NCI-H226 (cell line): ENCODE measurements around the gene NACA2.
A peak's percentile ranks its signal among the peaks of the same experiment; 100 is the strongest.
"Not testable (repeated sequence)": the region's sequence is repeated elsewhere in the genome, so short reads cannot be mapped to it uniquely, and the experiment has no call there.

Source experiments
- DNase-seq: peaks from one replicate; pipeline ENCODE4 v3.0.0-alpha.2; 2015

Gene NACA2

DNA sequence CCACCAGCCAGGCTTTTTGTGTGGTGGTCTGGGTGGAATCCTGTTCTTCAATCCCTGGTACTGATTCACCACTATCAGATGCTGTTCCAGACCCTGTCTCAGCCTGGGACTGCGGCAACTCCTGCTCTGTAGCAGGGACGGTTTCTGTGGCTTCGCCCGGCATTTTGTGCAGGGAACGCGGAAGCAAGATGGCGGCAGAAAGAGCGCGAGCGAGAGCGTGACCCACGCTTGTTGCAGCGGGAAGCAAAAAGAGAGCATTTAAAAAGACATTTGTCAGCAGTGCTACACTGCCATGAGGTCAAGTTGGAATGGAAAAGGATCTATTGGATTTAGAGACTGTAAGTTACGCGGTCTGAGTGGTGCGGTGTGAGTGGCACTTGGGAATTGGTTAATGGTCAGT, at the start of gene NACA2:
NACA2 (minus strand) TSS at position 202 of the 400 bp plus-strand sequence; CDS start at position 163, 39 bp downstream.
- no peak for DNase-seq

DNA sequence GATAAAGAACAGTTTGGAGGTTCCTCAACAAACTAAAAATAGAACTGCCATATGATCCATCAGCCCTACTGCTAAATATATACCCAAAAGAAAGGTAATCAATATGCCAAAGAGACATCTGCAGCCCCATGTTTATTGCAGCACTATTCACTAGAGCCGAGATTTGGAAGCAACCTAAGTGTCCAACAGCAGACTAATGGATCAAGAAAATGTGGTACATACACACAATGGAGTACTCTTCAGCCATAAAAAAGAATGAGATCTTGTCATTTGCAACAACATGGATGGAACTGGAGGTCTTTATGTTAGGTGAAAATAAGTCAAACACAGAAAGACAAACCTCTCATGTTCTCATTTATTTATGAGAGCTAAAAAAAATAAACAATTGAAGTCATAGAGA, 48.8 kb upstream of the NACA2 start:
- no peak for DNase-seq

DNA sequence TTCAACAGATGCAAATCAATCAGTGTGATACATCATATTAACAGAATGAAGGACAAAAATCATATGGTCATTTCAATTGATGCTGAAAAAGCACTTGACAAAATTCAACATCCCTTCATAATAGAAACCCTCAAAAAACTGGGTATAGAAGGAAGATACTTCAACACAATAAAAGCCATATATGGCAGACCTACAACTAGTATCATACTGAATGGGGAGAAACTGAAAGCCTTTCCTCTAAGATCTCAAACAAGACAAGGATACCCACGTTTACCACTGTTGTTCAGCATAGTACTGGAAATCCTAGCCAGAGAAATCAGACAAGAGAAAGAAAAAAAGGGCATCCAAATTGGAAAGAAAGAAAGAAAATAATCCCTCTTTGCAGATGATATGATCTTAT, 47.1 kb upstream of the NACA2 start:
- DNase-seq = no peak

DNA sequence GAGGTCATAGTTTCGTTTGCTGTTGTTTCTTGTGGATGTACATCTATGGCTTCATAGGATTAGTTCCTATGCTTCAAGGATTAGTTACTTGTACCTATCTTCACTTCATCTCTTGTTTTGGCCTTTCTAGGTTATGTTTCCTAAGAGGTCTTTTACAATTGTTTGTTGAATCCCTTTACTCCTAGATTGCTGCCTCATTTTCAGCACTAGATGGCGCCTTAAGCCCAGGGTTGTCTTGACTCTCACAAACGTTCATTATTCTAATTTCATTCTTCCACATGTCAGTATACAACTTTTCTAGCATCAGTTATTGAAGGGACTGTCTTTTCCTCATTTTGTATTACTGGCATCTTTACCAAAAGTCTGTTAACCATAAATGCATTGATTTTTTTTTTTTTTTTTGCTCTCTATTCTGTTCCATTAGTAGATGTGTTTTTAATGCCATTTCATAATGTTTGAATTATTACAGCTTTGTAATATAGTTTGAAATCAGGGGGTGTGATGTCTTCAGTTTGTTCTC, 45.0 kb upstream of the NACA2 start:
- peak; percentile 11 for DNase-seq

DNA sequence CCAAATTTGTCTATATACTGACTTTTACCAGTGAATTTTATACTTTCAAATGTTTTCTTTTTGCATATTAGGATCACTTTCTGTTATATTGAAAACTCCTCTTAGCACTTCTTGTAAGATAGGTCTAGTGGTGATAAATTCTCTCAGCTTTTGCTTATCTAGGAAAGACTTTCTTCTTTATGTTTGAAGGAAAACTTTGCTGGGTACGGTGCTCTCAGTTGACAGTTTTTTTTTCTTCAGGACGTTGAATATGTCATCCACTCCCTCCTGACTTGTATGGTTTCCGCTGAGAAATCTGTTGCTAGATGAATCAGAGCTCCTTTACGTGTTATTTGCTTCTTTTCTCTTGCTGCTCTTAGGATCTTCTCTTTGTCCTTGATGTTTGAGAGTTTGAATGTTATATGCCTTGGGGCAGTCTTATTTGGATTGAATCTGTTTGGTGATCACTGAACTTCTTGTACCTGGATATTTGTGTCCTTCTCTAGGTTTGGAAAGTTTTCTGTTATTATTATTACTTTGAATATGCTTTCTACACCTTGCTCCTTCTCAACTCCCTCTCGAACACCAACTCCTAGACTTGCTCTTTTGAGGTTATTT, 44.0 kb upstream of the NACA2 start:
- DNase-seq = no peak

DNA sequence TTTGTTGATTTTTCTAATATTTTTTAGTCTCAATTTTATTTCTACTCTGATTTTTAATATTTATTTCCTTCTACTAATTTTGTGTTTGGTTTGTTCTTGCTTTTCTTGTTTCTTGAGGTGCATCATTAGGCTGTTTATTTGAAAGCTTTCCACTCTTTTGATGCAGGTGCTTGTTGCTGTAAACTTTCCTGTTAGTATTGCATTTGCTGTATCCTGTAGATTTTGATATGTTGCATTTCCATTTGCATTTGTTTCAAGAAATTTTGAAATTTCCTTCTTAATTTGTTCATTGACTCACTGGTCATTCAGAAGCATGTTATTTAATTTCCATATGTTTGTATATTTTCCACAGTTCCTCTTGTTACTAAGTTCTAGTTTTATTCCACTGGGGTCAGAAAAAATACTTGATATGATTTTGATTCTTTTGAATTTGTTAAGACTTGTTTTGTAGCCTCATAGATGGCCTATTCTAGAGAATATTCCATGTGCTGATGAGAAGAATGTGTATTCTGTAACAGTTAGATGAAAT, 43.1 kb upstream of the NACA2 start:
- no peak for DNase-seq

DNA sequence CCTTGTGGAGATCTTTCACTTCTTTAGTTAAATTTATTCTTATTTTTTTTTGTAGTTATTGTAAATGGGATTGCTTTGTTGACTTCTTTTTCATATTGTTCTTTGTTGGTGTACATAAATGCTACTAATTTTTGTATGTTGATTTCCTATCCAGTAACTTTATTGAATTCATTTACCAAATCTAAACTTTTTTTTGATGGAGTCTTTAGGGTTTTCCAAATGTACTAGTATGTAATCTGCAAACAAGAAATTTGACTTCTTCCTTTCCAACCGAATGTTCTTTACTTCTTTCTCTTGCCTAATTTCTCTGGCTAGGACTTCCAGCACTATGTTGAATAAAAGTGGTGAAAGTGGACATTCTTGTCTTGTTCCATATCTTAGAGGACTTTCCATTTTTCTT, 41.8 kb upstream of the NACA2 start:
- no peak for DNase-seq

DNA sequence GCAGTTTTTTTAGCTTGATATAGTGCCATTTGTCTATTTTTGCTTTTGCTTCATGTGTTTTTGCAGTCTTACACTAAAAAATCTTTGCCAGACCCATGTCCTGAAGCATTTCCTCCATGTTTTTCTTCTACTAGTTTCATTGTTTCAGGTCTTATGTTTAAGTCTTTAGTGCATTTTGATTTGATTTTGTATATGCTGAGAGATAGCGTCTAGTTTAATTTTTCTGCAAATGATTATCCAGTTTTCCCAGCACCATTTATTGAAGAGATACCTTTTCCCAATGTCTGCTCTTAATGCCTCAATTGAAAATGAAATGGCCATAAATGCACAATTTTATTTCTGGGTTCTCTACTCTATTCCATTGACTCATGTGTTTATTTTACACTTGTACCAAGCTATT, 40.8 kb upstream of the NACA2 start:
- DNase-seq = no peak

DNA sequence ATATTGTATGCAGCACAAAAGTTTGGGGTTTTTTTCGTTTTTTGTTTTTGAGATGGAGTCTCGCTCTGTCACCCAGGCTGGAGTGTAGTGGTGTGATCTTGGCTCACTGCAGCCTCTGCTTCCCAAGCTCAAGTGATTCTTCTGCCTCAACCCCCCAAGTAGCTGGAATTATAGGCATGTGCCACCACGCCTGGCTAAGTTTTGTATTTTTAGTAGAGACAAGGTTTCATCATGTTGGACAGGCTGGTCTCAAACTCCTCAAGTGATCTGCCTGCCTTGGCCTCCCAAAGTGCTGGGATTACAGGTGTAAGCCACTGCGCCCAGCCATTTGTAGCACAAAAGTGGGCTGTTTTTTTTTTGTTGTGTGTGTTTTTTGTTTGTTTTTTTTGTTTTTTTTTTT, 37.1 kb upstream of the NACA2 start:
- not testable (repeated sequence) for DNase-seq

DNA sequence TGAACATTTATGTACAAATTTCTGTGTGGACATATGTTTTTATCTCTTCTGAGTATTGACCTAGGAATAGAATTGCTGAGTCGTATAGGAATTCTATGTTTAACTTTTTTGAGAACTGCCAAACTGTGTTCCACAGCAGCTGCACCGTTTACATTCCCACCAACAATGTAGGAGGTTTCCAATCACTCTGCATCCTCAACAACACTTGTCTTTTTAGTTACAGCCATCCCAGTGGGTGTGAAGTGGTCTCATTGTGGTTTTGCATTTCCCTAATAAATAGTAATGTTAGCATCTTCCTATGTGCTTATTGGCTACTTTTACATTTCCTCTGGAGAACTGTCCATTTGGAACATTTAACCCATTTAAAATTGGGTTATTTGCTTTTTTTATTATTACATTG, 36.6 kb upstream of the NACA2 start:
- DNase-seq = no peak

DNA sequence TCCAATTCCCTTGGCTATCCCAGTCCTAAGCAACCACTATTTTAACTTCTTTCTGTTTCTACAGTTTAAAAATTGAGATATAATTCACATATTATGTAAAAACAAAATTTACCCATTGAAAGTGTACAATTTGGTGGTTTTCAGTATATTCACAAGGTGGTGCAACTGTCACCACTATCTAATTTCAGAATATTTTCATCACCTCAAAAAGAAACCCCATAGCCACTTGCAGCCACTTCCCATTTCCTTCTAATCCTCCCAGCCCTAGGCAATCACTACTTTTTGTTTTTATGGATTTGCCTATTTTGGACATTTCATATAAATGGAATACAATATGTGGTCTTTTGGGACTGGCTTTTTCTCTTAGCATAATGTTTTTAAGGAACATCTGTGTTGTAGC, 36.1 kb upstream of the NACA2 start:
- DNase-seq = no peak

DNA sequence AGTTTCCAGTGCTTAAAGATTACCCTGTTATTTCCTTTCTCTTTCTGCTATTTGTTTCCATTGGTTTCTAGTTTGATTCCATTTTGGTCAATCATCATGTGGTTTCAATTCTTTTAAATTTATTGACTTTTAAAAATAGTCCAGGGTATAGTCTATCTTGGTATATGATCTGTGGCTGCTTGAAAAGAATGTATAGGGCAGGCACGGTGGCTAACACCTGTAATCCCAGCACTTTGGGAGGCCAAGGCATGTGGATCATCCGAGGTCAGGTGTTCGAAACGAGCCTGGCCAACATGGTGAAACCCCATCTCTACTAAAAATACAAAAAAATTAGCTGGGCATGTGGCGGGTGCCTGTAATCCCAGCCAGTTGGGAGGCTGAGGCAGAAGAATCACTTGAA, 34.5 kb upstream of the NACA2 start:
- no peak for DNase-seq

DNA sequence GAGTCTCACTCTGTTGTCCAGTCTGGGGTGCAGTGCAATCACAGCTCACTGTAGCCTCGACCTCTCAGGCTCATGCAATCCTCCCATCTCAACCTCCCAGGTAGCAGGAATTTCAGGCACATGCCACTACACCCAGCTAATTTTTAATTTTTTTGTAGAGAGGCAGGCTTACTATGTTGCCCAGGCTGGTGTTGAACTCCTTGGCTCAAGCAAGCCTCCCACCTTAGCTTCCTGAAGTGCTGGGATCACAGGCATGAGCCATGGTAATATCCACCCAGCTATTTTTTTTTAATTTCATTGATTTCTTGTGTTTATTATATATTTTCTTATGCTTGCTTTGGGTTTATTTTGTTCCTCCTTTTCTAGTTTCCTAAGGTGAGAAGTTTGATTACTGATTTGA, 33.9 kb upstream of the NACA2 start:
- no peak for DNase-seq

DNA sequence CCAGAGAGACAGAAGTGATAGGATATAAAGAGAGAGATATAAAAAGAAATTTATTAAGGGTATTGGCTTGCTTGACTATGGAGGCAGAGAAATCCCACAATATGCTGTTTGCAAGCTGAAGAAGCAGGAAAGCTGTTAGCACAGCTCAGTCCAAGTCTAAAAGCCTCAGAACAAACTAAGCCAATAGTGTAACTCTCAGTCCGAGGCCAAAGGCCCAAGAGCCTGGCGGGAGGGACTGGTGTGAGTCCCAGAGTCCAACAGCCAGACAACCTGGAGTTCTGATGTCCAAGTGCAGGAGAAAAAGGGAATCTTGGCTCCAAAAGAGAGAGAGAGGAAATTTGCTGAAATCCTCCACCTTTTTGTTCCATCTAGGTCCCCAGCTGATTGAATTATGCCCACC, 30.3 kb upstream of the NACA2 start:
- DNase-seq = no peak

DNA sequence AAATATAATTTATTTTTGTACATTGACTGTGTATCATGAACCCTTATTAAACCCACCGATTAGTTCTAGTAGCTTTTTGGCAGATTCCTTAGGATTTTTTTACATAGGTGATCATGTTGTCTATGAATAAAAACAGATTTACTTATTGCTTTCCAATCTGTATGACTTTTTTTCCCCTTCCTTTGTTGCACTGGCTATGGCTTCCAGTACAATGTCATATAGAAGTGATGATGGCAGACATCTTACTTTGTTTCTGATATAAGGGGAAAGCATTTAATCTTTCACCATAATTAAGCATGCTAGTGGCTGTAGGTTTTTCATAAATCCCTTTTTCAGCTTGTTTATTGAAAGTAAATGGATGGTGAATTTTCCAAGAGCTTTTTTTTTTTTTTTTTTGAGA, 28.9 kb upstream of the NACA2 start:
- no peak for DNase-seq

DNA sequence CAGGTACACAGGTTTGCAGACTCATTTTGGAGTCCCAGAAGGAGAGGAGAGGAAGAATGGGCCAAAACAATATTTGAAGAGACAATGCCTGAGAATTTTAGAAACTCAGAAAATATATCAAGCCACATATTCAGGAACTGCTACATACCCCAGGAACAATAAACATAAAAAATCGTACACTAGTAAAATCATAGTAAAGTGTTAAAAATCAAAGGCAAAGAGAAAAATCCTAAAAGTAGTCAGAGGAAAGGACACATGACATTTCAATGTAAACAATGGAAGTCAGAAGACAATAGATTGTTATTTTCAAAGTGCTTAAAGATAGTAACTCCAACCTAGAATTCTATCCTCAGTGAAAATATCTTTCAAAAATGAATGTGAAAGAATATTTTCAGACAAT, 28.5 kb upstream of the NACA2 start:
- no peak for DNase-seq

DNA sequence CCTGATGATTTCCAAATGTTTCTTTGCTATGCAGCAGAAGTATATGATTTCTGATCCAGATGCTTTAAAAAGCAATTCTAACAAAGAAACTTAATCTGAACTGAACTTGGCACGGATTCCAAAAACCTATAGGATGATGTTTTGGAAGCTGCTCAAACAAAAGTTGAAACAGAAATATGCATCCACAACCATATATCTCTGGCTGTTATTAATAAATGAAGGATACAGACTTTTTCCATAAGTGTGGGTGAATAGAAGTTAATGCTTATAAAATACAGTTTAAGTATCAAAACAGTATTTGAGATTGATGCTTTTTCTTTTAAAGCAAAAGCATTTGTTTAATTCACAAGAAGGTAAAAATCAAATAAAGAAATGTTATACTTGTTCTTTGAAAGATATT, 27.9 kb upstream of the NACA2 start:
- no peak for DNase-seq

DNA sequence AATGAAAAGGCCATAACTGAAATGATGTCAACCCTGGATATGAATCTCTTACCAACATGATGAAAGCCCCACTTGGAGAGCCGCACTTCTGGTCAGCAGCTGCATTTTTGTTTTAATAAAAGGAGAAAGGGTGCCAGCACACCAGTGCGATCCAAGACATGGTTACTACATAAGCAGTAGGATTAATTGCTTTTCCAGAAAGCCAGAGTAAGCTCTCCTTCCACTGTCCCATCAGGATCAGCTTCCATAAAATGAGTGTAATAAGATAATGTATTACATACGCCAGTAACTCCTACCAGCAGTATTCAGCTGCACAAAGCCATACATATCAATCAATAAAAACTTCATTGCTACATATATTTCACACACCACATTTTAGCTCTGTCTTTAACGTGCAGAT, 26.3 kb upstream of the NACA2 start:
- DNase-seq = no peak

DNA sequence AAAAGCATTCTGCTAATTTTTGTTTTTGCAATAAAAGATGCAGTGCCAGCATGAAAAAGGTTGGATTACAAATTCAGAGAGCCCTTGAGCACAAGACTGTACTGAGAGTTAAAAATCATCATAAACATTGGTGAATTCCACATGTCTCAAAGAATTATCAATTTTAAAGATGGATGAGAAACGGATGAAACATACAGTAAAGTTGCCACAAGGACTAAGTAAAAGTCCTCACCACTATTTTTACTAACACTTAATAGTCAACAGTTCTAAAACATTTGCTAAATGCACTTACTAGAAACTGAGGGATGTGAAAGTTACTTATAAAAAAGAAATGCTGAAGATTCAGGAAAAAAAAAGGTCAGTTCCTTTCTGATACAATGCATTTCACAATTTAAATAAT, 25.8 kb upstream of the NACA2 start:
- no peak for DNase-seq

DNA sequence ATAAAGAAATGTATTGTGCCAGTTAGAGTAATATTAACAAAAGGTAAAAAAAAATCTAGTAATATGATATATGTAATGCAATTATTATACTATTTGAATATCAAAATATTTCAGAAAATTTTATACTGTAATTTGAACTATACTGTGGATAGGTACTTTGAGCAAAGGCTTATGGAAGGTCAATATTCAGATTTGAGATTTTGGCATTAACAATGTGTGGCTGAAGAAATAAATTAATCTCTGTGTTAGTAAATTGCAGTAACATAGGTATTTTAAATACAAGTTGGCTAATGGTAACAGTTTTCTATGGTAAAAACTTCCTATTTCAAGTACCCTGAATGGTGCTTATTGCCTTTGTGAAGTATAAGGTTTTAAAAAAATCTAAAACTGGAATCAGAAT, 23.2 kb upstream of the NACA2 start:
- no peak for DNase-seq

DNA sequence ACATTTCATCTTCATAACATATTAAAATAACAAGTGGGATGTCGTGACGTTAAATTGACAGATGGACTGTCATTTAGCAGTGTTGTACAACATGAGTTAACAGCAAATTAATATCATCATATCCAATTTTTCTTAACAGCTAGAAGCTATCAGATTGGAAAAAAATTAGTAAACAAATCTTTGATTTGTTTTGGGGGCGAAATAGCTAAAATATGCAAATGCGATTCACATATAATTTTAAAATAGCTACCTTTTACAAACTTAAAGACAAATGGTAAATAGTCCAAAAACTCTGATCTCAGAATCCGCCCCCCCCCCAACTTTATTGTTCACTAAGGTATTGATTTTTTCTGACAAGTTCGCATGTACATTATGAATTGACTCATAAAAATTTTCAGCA, 20.3 kb upstream of the NACA2 start:
- DNase-seq = no peak

DNA sequence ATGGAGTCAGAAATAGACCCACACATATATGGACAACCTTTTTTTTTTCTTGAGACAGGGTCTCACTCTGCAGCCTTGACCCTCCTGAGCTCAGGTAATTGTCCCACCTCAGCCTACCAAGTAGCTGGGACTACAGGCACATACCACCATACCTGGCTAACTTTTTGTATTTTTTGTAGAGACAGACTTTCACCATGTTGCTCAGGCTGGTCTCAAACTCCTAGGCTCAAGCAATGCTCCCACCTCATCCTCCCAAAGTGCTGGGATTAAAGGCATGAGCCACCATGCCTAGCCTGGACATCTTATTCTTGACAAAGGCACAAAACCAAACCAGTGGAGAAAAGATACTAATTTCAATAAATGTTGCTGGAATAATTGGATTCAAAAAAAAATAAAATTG, 14.7 kb upstream of the NACA2 start:
- DNase-seq = no peak

DNA sequence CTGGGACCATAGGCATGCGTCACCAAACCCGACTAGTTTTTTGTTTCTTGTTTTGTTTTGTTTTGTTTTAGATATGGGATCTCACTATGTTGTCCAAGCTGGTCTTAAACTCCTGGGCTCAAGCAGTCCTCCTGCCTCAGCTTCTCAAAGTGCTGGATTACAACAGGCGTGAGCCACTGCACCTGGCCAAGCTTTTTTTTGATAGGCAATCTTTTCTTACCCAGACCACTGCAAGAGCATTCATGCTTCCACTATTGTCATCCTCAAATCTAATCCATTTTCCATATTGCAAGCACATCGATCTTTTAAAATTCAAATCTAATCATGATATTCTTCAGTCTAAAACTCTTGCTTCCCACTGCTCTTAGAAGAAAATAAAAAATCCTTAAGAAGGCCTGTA, 10.3 kb upstream of the NACA2 start:
- no peak for DNase-seq

DNA sequence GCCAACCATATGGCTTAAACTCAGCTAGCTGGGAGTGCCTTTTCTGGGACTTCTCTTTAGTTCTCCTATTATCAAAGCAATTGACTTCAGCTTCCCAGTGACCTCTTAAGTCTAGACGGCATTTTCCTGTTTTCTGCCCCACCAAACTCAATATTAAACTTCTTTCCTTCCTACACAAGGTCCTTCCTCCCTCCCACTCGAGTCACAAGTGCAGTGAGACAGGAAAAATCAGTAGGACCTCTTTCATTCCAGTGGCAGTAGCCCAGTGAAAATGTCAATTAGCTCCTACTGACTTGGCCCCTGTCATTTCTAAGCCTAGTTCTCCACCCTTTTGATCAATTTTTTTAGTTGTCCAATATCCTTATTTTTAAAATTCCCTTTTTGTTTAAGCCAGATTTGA, 9.6 kb upstream of the NACA2 start:
- no peak for DNase-seq

DNA sequence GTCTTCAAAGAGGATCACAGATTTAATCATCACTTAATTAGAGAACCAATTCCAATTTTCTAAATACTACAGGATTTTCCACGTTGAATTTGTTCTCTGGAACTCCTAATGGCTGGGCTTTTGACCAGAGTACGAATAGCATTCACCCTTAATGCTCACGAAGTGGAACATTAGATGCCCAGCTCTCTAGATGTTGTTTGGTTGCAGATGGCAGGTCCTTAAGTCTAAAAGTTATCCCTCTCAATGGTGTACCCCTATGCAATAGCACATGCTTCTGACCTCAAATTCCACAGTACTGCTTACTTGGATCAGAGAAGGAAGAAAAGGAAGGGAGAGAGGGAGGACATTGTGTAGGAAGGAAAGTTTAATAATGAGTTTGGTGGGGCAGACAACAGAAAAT, 8.6 kb upstream of the NACA2 start:
- DNase-seq = no peak
